GM12865 (cell line): ENCODE measurements around the gene CST3.

ENCODE experiments used
- DNase-seq: peaks from one replicate; pipeline ENCODE4 v3.0.0; 2010; ENCODE audit warnings: low read depth
- H3K4me3 ChIP-seq: 2 replicates; pipeline ENCODE4 v1.5.1; 2011; ENCODE audit warnings: mild to moderate bottlenecking, low read depth, low read length, control low read depth
- TF ChIP-seq, protein P1 (sequence below): IDR thresholded peaks from 2 replicates; pipeline ENCODE4 v1.5.1; 2011; ENCODE audit warnings: low read length, control low read depth, low read depth, inconsistent platforms; ENCODE audit not compliant: insufficient read depth; ENCODE audit errors: missing control alignments

CST3 gene

DNA sequence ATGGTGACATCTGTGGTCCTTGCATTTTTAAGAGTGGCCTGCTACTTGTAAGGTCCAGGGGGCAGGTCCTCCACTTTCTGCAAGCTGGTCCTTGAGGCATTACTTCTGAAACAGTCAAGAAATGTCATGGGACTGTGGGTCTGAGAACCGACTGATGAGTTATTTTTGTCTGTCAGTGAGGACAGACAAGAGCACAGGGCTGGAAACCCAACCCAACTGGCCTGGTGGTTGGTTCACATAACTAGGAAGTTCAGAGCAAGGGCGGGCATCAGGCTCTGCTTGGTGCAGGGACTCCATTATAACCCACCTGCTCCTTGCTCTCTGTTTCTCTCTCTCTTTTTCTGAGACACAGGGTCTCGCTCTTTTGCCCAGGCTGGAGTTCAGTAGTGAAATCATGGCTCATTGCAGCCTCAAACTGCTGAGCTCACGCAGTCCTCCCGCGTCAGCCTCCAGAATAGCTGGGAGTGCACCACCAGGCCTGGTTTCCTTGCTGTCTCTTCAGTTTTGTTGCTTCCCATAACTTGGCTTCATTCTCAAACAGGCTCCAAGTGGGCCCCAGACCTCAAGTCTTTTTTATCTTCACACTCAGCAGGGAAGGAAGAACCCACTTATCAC lies 9.2 kb downstream of the CST3 start:
- no peak for DNase-seq
- H3K4me3 ChIP-seq = no peak overlapping the region
- TF ChIP-seq, protein P1, sequence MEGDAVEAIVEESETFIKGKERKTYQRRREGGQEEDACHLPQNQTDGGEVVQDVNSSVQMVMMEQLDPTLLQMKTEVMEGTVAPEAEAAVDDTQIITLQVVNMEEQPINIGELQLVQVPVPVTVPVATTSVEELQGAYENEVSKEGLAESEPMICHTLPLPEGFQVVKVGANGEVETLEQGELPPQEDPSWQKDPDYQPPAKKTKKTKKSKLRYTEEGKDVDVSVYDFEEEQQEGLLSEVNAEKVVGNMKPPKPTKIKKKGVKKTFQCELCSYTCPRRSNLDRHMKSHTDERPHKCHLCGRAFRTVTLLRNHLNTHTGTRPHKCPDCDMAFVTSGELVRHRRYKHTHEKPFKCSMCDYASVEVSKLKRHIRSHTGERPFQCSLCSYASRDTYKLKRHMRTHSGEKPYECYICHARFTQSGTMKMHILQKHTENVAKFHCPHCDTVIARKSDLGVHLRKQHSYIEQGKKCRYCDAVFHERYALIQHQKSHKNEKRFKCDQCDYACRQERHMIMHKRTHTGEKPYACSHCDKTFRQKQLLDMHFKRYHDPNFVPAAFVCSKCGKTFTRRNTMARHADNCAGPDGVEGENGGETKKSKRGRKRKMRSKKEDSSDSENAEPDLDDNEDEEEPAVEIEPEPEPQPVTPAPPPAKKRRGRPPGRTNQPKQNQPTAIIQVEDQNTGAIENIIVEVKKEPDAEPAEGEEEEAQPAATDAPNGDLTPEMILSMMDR = no peak

DNA sequence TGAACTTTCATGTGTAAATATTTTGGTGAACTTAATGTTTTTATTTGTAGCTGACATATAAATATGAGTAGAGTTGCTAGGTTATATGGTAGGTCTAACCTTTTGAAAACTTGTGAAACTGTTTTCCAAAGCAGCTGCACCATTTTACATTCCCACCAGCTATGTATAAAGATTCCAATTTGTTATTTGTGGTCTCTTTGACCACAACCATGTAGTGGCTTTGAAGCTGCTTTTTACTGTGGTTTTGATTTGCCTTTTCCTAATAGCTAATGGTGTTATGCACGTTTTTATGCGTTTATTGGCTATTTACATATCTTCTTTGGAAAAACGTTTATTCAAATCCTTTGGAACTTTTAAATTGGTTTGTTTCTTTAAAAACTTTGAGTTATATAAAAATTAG lies 10.3 kb downstream of the CST3 start:
- TF ChIP-seq, protein P1 = no peak
- no peak overlapping the region for H3K4me3 ChIP-seq
- no peak for DNase-seq

DNA sequence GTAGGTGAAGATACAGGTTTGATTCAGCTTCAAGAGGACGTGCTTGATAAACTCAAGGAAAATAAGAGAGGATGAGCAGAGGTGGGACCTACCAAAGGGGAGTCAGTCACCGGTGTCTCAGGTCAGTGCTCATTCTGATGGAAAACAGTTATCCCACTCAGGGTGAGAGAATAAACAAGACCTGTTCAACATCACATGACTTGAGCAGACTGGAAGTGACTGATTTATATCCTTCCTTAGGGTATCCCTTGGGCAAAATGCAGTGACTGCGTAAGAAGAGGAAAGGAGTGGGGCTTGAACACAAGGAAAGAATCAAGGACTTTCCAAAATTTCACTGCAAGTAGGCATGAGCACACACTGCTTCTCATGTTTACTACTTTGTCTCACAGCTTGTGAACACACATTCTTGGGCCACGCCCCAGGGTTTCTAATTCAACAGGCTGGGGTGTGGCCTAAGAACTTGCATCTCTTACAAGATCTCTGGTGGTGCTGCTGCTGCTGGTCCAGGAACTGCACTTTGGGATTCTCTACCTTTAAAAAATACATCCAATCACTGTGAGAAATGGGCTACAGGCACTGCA lies 11.6 kb downstream of the CST3 start:
- TF ChIP-seq, protein P1 = no peak
- peak; percentile 62 for DNase-seq
- H3K4me3 ChIP-seq = no peak overlapping the region

DNA sequence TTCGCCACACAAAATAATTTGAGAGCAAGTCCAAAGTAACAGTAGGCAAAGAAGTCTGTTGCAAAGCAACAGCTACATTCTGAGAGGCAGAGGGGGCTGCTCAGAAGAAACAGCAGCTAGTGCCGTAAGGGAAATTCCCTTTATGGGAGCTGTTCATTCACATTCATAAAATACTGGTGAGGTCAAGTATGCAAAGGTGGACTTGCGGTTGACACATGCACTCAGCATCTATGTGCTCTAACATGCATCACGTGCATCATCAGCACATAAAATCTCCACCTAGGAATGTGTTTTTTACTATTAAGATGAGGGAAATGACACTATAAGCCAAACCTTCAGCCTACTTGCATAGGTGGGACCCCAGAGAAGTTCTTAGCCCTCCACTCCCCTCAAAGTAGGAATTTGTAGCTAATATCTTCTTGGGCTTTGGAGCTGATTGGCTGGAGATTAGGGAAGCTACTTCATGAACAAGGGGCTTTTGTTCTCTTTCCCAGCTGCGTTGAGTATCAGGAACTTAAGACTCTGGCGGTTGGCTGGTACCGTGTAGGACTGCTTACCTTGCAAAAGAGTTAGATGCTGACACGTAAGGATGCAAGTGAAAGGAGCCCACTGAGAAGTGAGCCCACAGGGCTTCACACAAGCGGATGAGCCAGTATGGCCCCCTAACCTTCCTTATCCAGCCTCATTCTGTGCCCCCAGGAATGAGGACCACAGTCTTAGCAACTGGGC lies 12.4 kb downstream of the CST3 start:
- no peak overlapping the region for H3K4me3 ChIP-seq
- DNase-seq = peak; percentile 63
- TF ChIP-seq, protein P1 = no peak

DNA sequence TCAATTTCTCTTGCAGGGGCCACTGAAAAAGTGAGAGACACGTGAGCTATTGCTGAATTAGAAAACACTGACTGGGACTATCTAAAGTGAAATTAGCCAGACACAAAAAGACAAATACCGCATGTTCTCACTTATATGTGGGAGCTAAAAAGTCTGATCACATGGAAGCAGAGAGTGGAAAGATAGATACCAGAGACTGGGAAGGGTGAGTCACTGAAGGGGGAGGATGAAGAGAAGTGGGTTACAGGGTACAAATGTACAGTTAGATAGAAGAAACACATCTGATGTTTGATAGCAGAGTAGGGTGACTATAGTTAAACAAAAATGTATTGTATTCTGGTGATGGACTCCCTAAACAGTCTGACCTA lies 13.4 kb downstream of the CST3 start:
- TF ChIP-seq, protein P1 = no peak
- H3K4me3 ChIP-seq = no peak overlapping the region
- no peak for DNase-seq

DNA sequence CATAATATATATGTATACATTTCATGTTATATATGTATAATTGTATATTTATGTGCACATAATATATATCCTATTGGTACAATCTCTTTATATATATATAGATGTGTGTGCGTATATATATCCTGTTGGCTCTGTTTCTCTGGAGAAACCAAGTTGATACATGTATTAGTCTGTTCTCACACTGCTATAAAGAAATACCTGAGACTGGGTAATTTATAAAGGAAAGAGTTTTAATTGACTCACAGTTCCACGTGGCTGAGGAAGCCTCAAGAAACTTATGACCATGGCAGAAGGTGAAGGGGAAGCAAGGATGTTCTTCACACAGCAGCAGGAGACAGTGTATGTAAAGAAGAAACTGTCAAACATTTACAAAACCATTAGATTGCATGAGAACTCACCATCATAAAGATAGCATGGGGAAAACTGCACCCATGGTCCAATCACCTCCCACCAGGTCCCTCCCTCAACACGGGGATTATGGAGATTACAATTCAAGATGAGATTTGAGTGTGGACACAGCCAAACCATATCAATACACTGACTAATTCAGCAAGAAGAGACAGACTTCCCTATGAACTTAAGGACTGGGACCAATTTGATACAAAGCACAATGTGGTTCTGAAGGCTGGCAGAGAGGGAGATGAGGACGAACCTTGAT lies 14.0 kb downstream of the CST3 start:
- TF ChIP-seq, protein P1 = no peak
- no peak for DNase-seq
- no peak overlapping the region for H3K4me3 ChIP-seq
